ENCODE data around the gene MSI2. TPM values are rescaled to one million over a fixed set of nuclear protein-coding genes. Genes with fewer than 3 reads are reported as not detected.
A peak's percentile ranks its signal among the peaks of the same experiment; 100 is the strongest.

Gene MSI2
- total and polyA plus RNA-seq, 9 of the 15 experiments (the other 6 are each of a cell fraction or from before 2014, with no cell fraction given), result 4.6 to 61.8 (median 42.4) TPM

DNA sequence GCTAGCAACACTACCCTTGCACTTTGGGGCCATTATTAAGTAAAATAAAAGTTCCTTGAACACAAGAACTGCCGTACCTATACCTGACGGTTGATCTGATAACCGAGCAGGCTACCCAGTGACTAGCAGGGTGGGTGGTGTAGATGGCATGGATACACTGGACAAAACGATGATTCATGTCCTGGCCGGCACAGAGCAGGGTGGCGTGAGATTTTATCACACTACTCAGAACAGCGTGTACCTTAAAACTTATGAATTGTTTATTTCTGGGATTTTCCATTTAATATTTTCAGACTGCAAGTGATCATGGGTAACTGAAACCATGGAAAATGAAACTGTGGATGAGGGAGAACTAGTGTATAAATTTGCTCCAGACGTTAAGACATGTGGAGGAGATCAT lies 41.0 kb upstream of the MSI2 start:
- peak overlapping the region; percentile 72 for H2AFZ ChIP-seq (ENCODE audit: low read depth, low read length)
- FAIRE-seq, result no peak
- POLR2A ChIA-PET, result no interaction called here
- TF ChIP-seq ZNF561 (CRISPR knock-in tag; conservative IDR thresholded peaks at IDR 0.05) (no peak), ZNF707 (CRISPR knock-in tag; conservative IDR thresholded peaks at IDR 0.05) (no peak), ELF4 (CRISPR knock-in tag; IDR thresholded peaks at IDR 0.05) (no peak), ZEB2 (IDR thresholded peaks at IDR 0.05) (peak; percentile 26; the same call in 1 of the 2 replicates), SREBF2 (CRISPR knock-in tag; IDR thresholded peaks at IDR 0.05) (no peak), EP300 (IDR thresholded peaks at IDR 0.05; ENCODE audit: low read length) (no peak; the same call in 1 of the 2 replicates), ARID1B (IDR thresholded peaks at IDR 0.05) (peak; percentile 54; the same call in 1 of the 2 replicates), ZNF778 (CRISPR knock-in tag; IDR thresholded peaks at IDR 0.05) (no peak), HDAC2 (IDR thresholded peaks at IDR 0.05) (no peak), PHF8 (IDR thresholded peaks at IDR 0.05; ENCODE audit: borderline replicate concordance, low read length) (no peak), SMARCE1 (IDR thresholded peaks at IDR 0.05) (peak; percentile 60), RBM22 (IDR thresholded peaks at IDR 0.05; ENCODE audit: low read depth, low read length, poor library complexity, severe bottlenecking) (no peak), MAFF (IDR thresholded peaks at IDR 0.05; ENCODE audit: low read length) (no peak), MEIS2 (IDR thresholded peaks at IDR 0.05; ENCODE audit: partially characterized antibody) (peak; percentile 27), HSF4 (CRISPR knock-in tag; IDR thresholded peaks at IDR 0.05; ENCODE audit: borderline replicate concordance) (no peak), HDAC1 (IDR thresholded peaks at IDR 0.05) (no peak), SIN3B (IDR thresholded peaks at IDR 0.05; ENCODE audit: low read depth) (no peak), CTBP1 (IDR thresholded peaks at IDR 0.05; ENCODE audit: borderline replicate concordance) (no peak), ZNF785 (CRISPR knock-in tag; IDR thresholded peaks at IDR 0.05) (no peak)
- TF ChIP-seq, protein P1, sequence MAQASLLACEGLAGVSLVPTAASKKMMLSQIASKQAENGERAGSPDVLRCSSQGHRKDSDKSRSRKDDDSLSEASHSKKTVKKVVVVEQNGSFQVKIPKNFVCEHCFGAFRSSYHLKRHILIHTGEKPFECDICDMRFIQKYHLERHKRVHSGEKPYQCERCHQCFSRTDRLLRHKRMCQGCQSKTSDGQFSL (CRISPR knock-in tag; IDR thresholded peaks at IDR 0.05), result no peak
- TF ChIP-seq, protein P1 (tag; IDR thresholded peaks at IDR 0.05), result no peak
- TF ChIP-seq, protein P2, sequence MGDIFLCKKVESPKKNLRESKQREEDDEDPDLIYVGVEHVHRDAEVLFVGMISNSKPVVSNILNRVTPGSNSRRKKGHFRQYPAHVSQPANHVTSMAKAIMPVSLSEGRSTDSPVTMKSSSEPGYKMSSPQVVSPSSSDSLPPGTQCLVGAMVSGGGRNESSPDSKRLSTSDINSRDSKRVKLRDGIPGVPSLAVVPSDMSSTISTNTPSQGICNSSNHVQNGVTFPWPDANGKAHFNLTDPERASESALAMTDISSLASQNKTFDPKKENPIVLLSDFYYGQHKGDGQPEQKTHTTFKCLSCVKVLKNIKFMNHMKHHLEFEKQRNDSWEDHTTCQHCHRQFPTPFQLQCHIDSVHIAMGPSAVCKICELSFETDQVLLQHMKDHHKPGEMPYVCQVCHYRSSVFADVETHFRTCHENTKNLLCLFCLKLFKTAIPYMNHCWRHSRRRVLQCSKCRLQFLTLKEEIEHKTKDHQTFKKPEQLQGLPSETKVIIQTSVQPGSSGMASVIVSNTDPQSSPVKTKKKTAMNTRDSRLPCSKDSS (IDR thresholded peaks at IDR 0.05; ENCODE audit: low read depth, partially characterized antibody), result no peak
- TF ChIP-seq, protein P3, sequence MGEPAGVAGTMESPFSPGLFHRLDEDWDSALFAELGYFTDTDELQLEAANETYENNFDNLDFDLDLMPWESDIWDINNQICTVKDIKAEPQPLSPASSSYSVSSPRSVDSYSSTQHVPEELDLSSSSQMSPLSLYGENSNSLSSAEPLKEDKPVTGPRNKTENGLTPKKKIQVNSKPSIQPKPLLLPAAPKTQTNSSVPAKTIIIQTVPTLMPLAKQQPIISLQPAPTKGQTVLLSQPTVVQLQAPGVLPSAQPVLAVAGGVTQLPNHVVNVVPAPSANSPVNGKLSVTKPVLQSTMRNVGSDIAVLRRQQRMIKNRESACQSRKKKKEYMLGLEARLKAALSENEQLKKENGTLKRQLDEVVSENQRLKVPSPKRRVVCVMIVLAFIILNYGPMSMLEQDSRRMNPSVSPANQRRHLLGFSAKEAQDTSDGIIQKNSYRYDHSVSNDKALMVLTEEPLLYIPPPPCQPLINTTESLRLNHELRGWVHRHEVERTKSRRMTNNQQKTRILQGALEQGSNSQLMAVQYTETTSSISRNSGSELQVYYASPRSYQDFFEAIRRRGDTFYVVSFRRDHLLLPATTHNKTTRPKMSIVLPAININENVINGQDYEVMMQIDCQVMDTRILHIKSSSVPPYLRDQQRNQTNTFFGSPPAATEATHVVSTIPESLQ (CRISPR knock-in tag; IDR thresholded peaks at IDR 0.05), result no peak

More for the DNA sequence above, 41.0 kb upstream of the MSI2 start:
- intact Hi-C loops (cut with micrococcal nuclease) (no loop called here), in situ Hi-C loops (cut with MboI) (no loop called here)
- Histone ChIP-seq H3K4me3 (no peak overlapping the region), H3K9me1 (ENCODE audit: control insufficient read depth, insufficient read depth, low read length) (no peaks in the 10 kb centered on the region), H3K9ac (ENCODE audit: insufficient read depth in 1 of 2, low read depth in 2 of 2, low read length in 2 of 2) (no peak overlapping the region), H3K36me3 (ENCODE audit: control insufficient read depth, insufficient read depth, low read length) (no peaks in the 10 kb centered on the region), H3K79me2 (ENCODE audit: control insufficient read depth, insufficient read depth, low read length) (no peaks in the 10 kb centered on the region), H3K4me2 (ENCODE audit: insufficient read depth, low read length) (peak overlapping the region; percentile 45), H3K27me3 (ENCODE audit: control insufficient read depth in 2 of 2, insufficient read depth in 2 of 2, low read length in 2 of 2) (peaks cover 0 to 4% of the 10 kb centered on the region in 2 experiments; a peak in 1 of 5 replicates), H3K4me1 (replicated peaks in 1 of 2; ENCODE audit: control insufficient read depth in 2 of 2, insufficient read depth in 2 of 2, low read length in 2 of 2) (no peaks in the 10 kb centered on the region; a peak in 1 of 5 replicates), H3K9me3 (replicated peaks; ENCODE audit: control insufficient read depth, insufficient read depth, low read depth, low read length) (no peaks in the 10 kb centered on the region), H3K27ac (ENCODE audit: extremely low read depth, low read depth, low read length) (no peak overlapping the region), H4K20me1 (replicated peaks; ENCODE audit: control insufficient read depth, insufficient read depth, low read length) (no peaks in the 10 kb centered on the region)
- ATAC-seq, result peak; percentile 67
- CTCF ChIA-PET (ENCODE audit: low intra/inter-chr PET ratio), result no interaction called here
- no TSS peak for BruUV-seq (replicated peaks)
- DNase-seq (ENCODE audit: extremely low read depth in 1 of 4, low spot score in 3 of 4), result peak in 2 of 4 experiments; percentile 21 to 22
- under 1% methylated on average over 8 of the region's 8 CpGs for WGBS (ENCODE audit: insufficient coverage, low coverage, missing lambda C conversion rate)

Measured in K562 (cell line).